HUES64 (cell line): ENCODE results near the gene WWOX.

ENCODE experiments used
- H3K27ac ChIP-seq: 2 replicates; pipeline ENCODE4 v1.7.0; 2013; ENCODE audit warnings: low read depth, low read length, inconsistent platforms
- H3K27me3 ChIP-seq: 2 replicates; pipeline ENCODE4 v1.6.1; 2013; ENCODE audit warnings: mild to moderate bottlenecking, low read length; ENCODE audit not compliant: insufficient read depth
- H3K36me3 ChIP-seq: 2 replicates; pipeline ENCODE4 v1.6.1; 2013; ENCODE audit warnings: mild to moderate bottlenecking, low read length; ENCODE audit not compliant: insufficient read depth
- H3K4me1 ChIP-seq: 2 replicates; pipeline ENCODE4 v1.6.1; 2013; ENCODE audit warnings: mild to moderate bottlenecking, low read length, moderate library complexity; ENCODE audit not compliant: insufficient read depth
- H3K4me3 ChIP-seq: 2 replicates; pipeline ENCODE4 v1.5.1; 2013; ENCODE audit warnings: mild to moderate bottlenecking, low read length, moderate library complexity
- H3K9ac ChIP-seq: 2 replicates; pipeline ENCODE4 v1.6.1; 2013; ENCODE audit warnings: mild to moderate bottlenecking, low read depth, low read length
- H3K9me3 ChIP-seq: 2 replicates; pipeline ENCODE4 v1.6.1; 2013; ENCODE audit warnings: low read depth, low read length; ENCODE audit not compliant: insufficient read depth
- whole genome bisulfite sequencing: fragments of 150-250, 120-280 bp; methylation state at CpG from one replicate; pipeline ENCODE4 v1.1.7; 2013; ENCODE audit warnings: missing lambda C conversion rate; 5-methylcytosine and 5-hydroxymethylcytosine counted together

The WWOX gene

GRCh38 chr16:78443542-78444364 is 344.3 kb downstream of the WWOX start:
- WGBS, result 87% methylated on average over 11 of the region's 13 CpGs

DNA sequence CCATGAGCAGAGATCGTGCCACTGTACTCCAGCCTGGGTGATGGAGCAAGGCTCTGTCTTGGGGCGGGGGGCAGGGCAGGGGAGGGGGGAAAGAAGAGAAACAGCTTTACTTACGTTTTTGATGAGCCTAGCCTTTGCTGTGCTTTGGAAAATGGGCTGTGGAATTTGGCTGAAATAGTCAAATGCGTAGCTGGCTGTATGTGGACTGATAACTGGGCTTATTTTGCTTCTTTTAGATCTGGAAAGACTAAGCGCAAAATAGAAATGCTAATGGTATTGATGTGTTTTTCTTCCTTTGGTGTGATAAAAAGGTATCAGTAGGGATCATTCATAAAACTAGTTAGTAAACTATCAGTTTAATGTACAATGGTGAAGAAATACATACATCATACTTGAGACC is 346.4 kb downstream of the WWOX start:
- peaks cover 32% of the 10 kb centered on the region for H3K4me1 ChIP-seq
- no peak overlapping the region for H3K4me3 ChIP-seq
- H3K27me3 ChIP-seq, result no peaks in the 10 kb centered on the region
- H3K36me3 ChIP-seq, result no peaks in the 10 kb centered on the region
- no peak overlapping the region; the same call in 1 of the 2 replicates for H3K27ac ChIP-seq
- H3K9ac ChIP-seq, result no peak overlapping the region
- H3K9me3 ChIP-seq, result no peaks in the 10 kb centered on the region
- 88% methylated on average over 5 of the region's 5 CpGs for WGBS

More at GRCh38 chr16:78443542-78444364, 344.3 kb downstream of the WWOX start:
- H3K9me3 ChIP-seq, result no peaks in the 10 kb centered on the region
- H3K27ac ChIP-seq, result no peak overlapping the region
- no peak overlapping the region for H3K9ac ChIP-seq
- H3K4me1 ChIP-seq, result peaks cover 18% of the 10 kb centered on the region
- H3K4me3 ChIP-seq, result no peak overlapping the region
- no peaks in the 10 kb centered on the region for H3K27me3 ChIP-seq
- no peaks in the 10 kb centered on the region for H3K36me3 ChIP-seq

- WGBS, result 93% methylated on average over 3 of the region's 5 CpGs
- no peaks in the 10 kb centered on the region for H3K9me3 ChIP-seq
- peaks cover 32% of the 10 kb centered on the region for H3K4me1 ChIP-seq
- no peak overlapping the region for H3K27ac ChIP-seq
- no peaks in the 10 kb centered on the region for H3K36me3 ChIP-seq
- H3K27me3 ChIP-seq, result no peaks in the 10 kb centered on the region
- H3K9ac ChIP-seq, result no peak overlapping the region
- no peak overlapping the region for H3K4me3 ChIP-seq
Measured at GRCh38 chr16:78446486-78446885, 347.0 kb downstream of the WWOX start.

- H3K9ac ChIP-seq, result no peak overlapping the region
- WGBS, result 92% methylated on average over 2 of the region's 2 CpGs
- no peak overlapping the region for H3K4me3 ChIP-seq
- H3K9me3 ChIP-seq, result no peaks in the 10 kb centered on the region
- no peaks in the 10 kb centered on the region for H3K36me3 ChIP-seq
- no peak overlapping the region for H3K27ac ChIP-seq
- peaks cover 32% of the 10 kb centered on the region for H3K4me1 ChIP-seq
- H3K27me3 ChIP-seq, result no peaks in the 10 kb centered on the region
Measured at GRCh38 chr16:78446992-78447563, 347.6 kb downstream of the WWOX start.

- peaks cover 25% of the 10 kb centered on the region for H3K4me1 ChIP-seq
- peak overlapping the region; percentile 79 for H3K27ac ChIP-seq
- H3K4me3 ChIP-seq, result no peak overlapping the region
- WGBS, result 26% methylated on average over 6 of the region's 6 CpGs
- no peaks in the 10 kb centered on the region for H3K9me3 ChIP-seq
- no peak overlapping the region for H3K9ac ChIP-seq
- no peaks in the 10 kb centered on the region for H3K36me3 ChIP-seq
- H3K27me3 ChIP-seq, result no peaks in the 10 kb centered on the region
Measured at GRCh38 chr16:78448658-78449271, 349.3 kb downstream of the WWOX start.

DNA sequence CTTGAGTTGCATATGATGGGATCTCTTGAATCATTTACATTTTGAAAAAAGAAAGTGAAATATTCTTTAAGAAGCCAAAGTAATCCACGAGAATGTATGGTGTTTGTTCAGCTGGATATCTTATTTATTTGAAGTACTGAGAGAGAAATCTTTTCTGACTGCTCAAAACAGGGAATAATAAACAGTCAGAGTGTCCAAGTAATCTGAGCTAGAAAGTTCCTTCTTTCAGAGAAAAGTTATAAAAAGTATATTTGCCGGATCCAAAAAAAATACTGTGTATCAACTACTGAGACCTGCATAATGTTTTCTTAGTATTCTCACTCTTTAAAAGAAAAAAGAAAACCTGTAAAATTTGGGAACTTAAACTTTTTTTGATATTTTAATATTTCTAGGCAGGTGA is 350.8 kb downstream of the WWOX start:
- 91% methylated on average over 1 of the region's 2 CpGs for WGBS
- H3K27ac ChIP-seq, result no peak overlapping the region
- H3K4me3 ChIP-seq, result no peak overlapping the region
- H3K36me3 ChIP-seq, result no peaks in the 10 kb centered on the region
- H3K9ac ChIP-seq, result no peak overlapping the region
- H3K9me3 ChIP-seq, result no peaks in the 10 kb centered on the region
- H3K4me1 ChIP-seq, result peaks cover 25% of the 10 kb centered on the region
- H3K27me3 ChIP-seq, result no peaks in the 10 kb centered on the region

DNA sequence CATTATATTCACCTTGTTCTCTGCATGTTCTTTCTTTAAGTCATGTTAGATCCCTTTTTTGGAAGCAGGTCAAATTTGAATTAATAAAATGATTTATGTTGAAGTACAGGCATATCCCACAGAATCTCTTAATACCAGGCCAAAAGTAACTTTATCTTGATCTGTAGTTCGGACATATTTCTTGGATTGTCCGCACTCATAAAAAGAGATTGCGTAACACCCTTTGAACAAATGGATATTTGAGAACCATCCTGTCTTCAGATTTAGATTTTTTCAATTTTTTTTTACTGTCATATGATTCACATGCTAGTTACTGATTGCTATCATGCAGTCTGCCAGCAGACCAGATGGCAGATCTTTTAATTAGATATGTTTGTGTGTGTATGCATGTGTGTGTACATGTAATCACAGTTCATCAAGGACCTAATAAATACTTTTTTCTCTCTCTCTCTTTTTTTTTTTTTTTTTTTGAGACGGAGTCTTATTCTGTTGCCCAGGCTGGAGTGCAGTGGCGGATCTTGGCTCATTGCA is 352.6 kb downstream of the WWOX start:
- no peak overlapping the region for H3K9ac ChIP-seq
- no peaks in the 10 kb centered on the region for H3K36me3 ChIP-seq
- no peak overlapping the region for H3K27ac ChIP-seq
- no peak overlapping the region for H3K4me3 ChIP-seq
- 96% methylated on average over 5 of the region's 5 CpGs for WGBS
- no peaks in the 10 kb centered on the region for H3K9me3 ChIP-seq
- H3K27me3 ChIP-seq, result no peaks in the 10 kb centered on the region
- peaks cover 29% of the 10 kb centered on the region for H3K4me1 ChIP-seq

DNA sequence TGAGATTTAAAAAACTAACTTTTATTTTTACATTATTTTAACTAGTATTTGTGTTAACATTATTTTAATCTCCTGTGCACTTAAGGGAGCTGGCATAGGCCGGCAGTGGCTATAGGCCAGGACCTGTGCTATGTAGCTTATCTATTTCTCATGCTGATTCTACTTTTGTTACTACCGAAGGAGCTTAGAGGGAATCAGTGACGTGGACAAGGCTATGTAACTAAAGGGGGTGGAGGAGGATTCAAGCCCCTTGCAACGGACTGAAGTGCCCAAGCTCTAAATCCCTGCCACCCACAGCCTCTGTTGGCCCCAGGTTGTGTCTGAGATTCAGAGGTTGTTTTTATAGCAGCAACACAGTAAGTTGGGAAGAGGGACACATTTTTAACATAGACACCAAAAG is 356.4 kb downstream of the WWOX start:
- Histone ChIP-seq H3K4me1 (0 out of 2 replicates have a peak, but pooled peaks cover 8% of the 10 kb centered on the region), H3K4me3 (no peak overlapping the region), H3K9me3 (no peaks in the 10 kb centered on the region), H3K36me3 (no peaks in the 10 kb centered on the region), H3K27ac (no peak overlapping the region), H3K27me3 (no peaks in the 10 kb centered on the region), H3K9ac (no peak overlapping the region)
- 43% methylated on average over 4 of the region's 4 CpGs for whole genome bisulfite sequencing

DNA sequence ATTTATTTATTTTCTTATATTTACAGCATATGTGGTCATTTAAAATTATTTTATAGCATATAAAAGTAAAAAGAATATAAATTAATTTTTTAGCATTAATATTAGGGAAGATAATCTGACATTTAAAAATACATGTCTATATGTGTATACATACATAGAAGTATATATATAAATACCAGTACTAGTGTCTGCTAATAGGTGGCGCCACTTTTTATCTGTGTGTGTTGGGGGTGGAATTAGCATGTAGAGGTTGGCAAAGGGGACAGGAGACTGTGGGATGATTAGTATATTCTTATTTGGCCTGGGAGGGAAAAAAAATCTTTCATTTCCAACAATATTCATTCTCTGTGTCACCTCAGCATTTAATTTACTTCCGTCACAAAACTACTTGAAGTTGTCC is 359.1 kb downstream of the WWOX start:
- Histone ChIP-seq H3K9me3 (no peaks in the 10 kb centered on the region), H3K4me3 (no peak overlapping the region), H3K4me1 (peaks cover 14% of the 10 kb centered on the region; the same call in 1 of the 2 replicates), H3K27me3 (no peaks in the 10 kb centered on the region), H3K27ac (no peak overlapping the region), H3K36me3 (no peaks in the 10 kb centered on the region), H3K9ac (no peak overlapping the region)
- no CpG with 5 or more reads among the region's 2 CpGs for WGBS

DNA sequence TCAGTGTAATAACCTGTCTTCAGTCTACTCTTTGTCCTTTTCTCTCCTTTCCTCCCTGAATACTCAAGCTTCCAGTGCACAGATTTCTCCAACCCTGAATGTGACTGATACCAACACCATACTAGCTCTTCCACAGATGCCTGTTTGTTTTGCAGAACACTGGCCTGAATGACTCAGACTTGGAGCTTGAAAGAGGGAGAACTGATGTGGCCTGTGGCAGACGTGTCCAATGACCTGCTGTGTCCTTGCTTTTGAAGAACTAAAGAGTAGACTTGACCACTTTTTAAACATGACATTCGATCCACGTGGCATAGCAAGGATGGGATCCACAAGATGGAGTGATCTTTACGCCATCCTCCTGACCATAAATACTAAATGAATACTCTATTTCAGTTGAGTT is 361.0 kb downstream of the WWOX start:
- WGBS, result 89% methylated on average over 4 of the region's 4 CpGs
- no peak overlapping the region for H3K9ac ChIP-seq
- H3K27ac ChIP-seq, result no peak overlapping the region
- no peaks in the 10 kb centered on the region for H3K27me3 ChIP-seq
- peaks cover 14% of the 10 kb centered on the region; the same call in 1 of the 2 replicates for H3K4me1 ChIP-seq
- H3K36me3 ChIP-seq, result no peaks in the 10 kb centered on the region
- no peak overlapping the region for H3K4me3 ChIP-seq
- H3K9me3 ChIP-seq, result 0 out of 2 replicates have a peak, but pooled peaks cover 6% of the 10 kb centered on the region

DNA sequence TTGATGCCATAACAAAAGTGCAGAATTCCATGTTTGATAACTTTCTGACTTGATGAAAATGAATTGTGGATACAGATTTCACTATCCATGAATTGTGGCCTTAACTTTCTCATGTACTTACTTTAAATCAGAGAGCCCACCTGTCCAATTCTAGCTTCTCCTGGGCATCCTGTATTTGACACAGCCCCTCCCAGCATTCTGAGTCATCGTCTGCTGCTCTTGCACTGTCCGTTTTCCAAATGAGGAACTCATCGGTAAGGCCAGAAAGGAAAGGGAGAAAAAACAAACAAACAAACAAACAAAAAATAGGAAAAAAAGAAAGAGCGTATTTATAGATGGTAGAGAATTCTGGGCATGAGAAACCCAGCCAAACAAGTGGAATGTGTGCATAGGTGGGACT is 361.6 kb downstream of the WWOX start:
- Histone ChIP-seq H3K36me3 (no peaks in the 10 kb centered on the region), H3K4me1 (peaks cover 8% of the 10 kb centered on the region; the same call in 1 of the 2 replicates), H3K4me3 (no peak overlapping the region), H3K27me3 (no peaks in the 10 kb centered on the region), H3K9ac (no peak overlapping the region), H3K9me3 (0 out of 2 replicates have a peak, but pooled peaks cover 6% of the 10 kb centered on the region), H3K27ac (no peak overlapping the region)
- 92% methylated on average over 2 of the region's 4 CpGs for WGBS
